ENCODE results near the gene MED13L. TPM values are rescaled to one million over a fixed set of nuclear protein-coding genes. Genes with fewer than 3 reads are reported as not detected.
"Not testable (repeated sequence)": the region's sequence is repeated elsewhere in the genome, so short reads cannot be mapped to it uniquely, and the experiment has no call there.

MED13L gene
- total and polyA plus RNA-seq, 12 donors, result 9.4 to 76.5 (median 64.2) TPM

DNA sequence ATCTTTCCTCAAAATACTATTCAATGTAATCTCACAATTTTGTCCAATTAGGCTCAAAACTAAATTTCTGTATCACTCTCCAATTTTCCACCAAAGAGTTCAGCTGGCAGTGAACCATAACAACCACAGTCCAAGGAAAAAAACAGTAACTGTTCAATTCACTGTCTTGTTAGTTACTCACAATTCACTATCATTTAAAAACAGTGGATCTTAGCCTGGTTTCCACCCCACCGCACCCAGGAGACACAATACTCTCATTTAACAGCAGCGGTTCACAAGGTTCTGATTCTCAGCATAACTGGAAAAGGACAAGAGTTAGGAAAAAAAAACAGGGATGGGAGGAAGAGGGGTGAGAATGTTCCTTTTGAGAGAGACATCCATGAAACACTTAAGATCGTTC, 40.5 kb downstream of the MED13L start:
- TF ChIP-seq, protein P1, sequence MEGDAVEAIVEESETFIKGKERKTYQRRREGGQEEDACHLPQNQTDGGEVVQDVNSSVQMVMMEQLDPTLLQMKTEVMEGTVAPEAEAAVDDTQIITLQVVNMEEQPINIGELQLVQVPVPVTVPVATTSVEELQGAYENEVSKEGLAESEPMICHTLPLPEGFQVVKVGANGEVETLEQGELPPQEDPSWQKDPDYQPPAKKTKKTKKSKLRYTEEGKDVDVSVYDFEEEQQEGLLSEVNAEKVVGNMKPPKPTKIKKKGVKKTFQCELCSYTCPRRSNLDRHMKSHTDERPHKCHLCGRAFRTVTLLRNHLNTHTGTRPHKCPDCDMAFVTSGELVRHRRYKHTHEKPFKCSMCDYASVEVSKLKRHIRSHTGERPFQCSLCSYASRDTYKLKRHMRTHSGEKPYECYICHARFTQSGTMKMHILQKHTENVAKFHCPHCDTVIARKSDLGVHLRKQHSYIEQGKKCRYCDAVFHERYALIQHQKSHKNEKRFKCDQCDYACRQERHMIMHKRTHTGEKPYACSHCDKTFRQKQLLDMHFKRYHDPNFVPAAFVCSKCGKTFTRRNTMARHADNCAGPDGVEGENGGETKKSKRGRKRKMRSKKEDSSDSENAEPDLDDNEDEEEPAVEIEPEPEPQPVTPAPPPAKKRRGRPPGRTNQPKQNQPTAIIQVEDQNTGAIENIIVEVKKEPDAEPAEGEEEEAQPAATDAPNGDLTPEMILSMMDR (IDR thresholded peaks at IDR 0.05), result no peak
- peaks cover 0 to 63% (median 56%) of the 10 kb centered on the region in 9 donors for H3K4me1 ChIP-seq
- WGBS, 2 donors, result 58 to 61% methylated on average over 3 of the region's 3 CpGs
- H3K36me3 ChIP-seq, result no peaks in the 10 kb centered on the region
- peak in 5 of 8 donors; percentile 41 to 65 (median 58) for ATAC-seq
- H3K4me3 ChIP-seq, result no peak overlapping the region
- H3K27ac ChIP-seq, result no peak overlapping the region
- H3K9me3 ChIP-seq, result no peaks in the 10 kb centered on the region
- no peak for DNase-seq
- H3K27me3 ChIP-seq, result no peaks in the 10 kb centered on the region
- intact Hi-C loops (cut with DNase I), result loop anchor here in 7 of 10 donors (2.0 to 10.0 kb wide), 9 partner anchors 40 to 240 kb away; partner anchors contain the start of gene MED13L (in 1 of the 7)

DNA sequence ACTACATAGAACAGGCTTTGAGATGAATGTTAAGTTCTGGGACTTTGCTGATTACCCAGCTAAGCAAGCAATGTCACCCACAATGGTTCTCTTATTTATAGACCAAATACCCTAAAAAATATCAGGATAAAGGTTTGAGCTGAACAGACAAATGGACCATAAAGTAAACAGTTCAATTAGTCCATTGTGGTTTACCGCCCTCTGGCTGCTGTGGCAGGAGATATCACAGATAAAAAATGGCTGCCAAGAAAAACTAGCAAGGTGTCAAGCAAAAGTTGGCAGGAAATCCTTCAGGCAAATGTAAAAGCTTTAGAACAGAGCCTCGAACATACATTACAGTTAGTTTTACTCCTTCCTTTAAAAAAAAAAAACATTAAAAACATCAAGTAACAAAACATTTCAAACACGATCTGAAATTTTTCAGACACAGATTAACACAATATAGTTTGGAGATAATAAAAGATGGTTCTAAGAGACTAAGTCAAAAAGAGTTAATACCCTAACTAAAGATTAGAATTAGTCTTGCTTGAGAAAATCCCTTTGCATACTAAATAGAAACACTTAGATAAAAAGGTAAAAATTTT, 41.3 kb downstream of the MED13L start:
- intact Hi-C loops (cut with DNase I), result loop anchor here in 7 of 10 donors (2.0 to 10.0 kb wide), 9 partner anchors 41 to 239 kb away; partner anchors contain the start of gene MED13L (in 1 of the 7)
- no peaks in the 10 kb centered on the region for H3K9me3 ChIP-seq
- peak overlapping the region in 2 of 10 donors; percentile 11 to 31 for H3K27ac ChIP-seq
- ATAC-seq (peak in 6 of 8 donors; percentile 56 to 84 (median 70)), DNase-seq (peak in 1 of 2 donors; percentile 46)
- TF ChIP-seq, protein P1 (IDR thresholded peaks at IDR 0.05), result peak; percentile 50 to 86 (median 71)
- H3K4me3 ChIP-seq, result no peak overlapping the region
- H3K36me3 ChIP-seq, result peaks cover 0 to 2% (median 0%) of the 10 kb centered on the region in 9 donors
- H3K27me3 ChIP-seq, result no peaks in the 10 kb centered on the region
- peaks cover 0 to 62% (median 55%) of the 10 kb centered on the region in 9 donors for H3K4me1 ChIP-seq
- WGBS, 2 donors, result 6 to 9% methylated on average over 3 of the region's 3 CpGs

DNA sequence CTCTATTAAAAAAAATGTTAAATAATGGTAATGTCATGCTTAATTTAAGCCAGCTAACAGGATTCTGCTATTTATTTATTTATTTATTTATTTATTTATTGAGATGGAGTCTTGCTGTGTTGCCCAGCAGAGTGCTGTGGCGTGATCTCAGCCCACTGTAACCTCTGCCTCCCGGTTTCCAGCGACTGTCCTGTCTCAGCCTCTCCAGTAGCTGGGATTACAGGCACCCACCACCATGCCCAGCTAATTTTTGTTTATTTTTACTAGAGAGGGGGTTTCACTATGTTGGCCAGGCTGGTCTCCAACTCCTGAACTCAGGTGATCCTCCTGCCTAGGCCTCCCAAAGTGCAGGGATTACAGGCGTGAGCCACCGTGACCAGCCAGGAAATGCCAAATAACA, 43.3 kb downstream of the MED13L start:
- H3K27ac ChIP-seq, H3K4me3 ChIP-seq, H3K9me3 ChIP-seq, ATAC-seq, H3K27me3 ChIP-seq, DNase-seq: not testable (repeated sequence)
- WGBS, 2 donors, result 97% methylated on average over 5 of the region's 5 CpGs
- Histone ChIP-seq H3K4me1 (peaks cover 0 to 52% (median 45%) of the 10 kb centered on the region in 9 donors), H3K36me3 (peaks cover 0 to 14% (median 0%) of the 10 kb centered on the region in 9 donors)
- intact Hi-C loops (cut with DNase I), result loop anchor here in 6 of 10 donors (2.0 to 10.0 kb wide), 6 partner anchors 89 to 222 kb away; no protein-coding TSS in a partner anchor

DNA sequence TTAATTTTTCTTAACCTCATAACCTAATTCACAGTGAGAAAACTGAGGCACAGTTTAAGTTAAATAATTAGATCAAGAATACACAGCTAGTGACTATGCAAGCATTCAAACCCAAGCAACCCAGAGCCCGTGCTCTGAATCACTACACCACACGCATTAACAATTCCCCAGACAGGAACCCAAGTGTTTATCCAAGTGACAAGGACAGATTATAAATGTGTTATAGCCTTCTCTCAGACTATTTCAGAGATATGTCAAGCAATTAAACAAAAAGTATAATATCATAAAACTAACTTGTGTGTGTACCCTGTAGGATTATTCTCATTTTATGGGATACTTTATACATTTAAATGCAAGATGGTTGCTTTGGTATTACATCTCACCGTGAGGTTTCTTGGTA, 43.8 kb downstream of the MED13L start:
- no peak overlapping the region for H3K27ac ChIP-seq
- no peaks in the 10 kb centered on the region for H3K9me3 ChIP-seq
- H3K4me1 ChIP-seq, result peaks cover 0 to 47% (median 43%) of the 10 kb centered on the region in 9 donors
- H3K36me3 ChIP-seq, result peaks cover 0 to 14% (median 0%) of the 10 kb centered on the region in 9 donors
- WGBS, 2 donors, result 87 to 93% methylated on average over 3 of the region's 3 CpGs
- intact Hi-C loops (cut with DNase I), result loop anchor here in 6 of 10 donors (2.0 to 10.0 kb wide), 6 partner anchors 89 to 221 kb away; no protein-coding TSS in a partner anchor
- TF ChIP-seq, protein P1 (IDR thresholded peaks at IDR 0.05), result no peak
- DNase-seq (no peak), ATAC-seq (no peak)
- H3K27me3 ChIP-seq, result no peaks in the 10 kb centered on the region
- H3K4me3 ChIP-seq, result no peak overlapping the region

DNA sequence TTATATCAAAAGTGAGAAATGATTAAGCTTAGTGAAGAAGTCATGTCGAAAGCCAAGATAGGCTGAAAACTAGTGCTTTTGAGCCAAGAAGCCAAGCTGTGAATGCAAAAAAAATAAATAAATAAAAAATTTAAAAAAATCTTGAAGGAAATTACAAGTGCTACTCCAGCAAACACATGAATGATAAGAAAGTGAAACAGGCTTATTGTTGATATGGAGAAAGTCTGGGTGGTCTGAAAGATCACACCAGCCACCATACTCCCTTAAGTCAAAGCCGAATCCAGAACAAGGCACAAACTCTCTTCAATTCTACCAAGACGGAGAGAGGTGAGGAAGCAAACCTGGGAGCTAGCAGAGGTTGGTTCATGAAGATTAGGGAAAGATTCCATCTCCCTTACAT, 49.7 kb downstream of the MED13L start:
- no peak for ATAC-seq
- WGBS, 2 donors, result 84 to 87% methylated on average over 3 of the region's 3 CpGs

More for the DNA sequence above, 49.7 kb downstream of the MED13L start:
- Histone ChIP-seq H3K36me3 (peaks cover 0 to 14% (median 0%) of the 10 kb centered on the region in 9 donors), H3K9me3 (no peaks in the 10 kb centered on the region), H3K4me1 (peaks cover 0 to 34% (median 13%) of the 10 kb centered on the region in 9 donors), H3K27me3 (no peaks in the 10 kb centered on the region), H3K27ac (no peak overlapping the region), H3K4me3 (no peak overlapping the region)
- no peak for DNase-seq
- intact Hi-C loops (cut with DNase I), result loop anchor here in 2 of 10 donors (2.0 to 10.0 kb wide), 3 partner anchors 27 to 93 kb away; no protein-coding TSS in a partner anchor
- TF ChIP-seq, protein P1 (IDR thresholded peaks at IDR 0.05), result no peak

All from heart right ventricle (tissue), 16 donors.